Subcutaneous abdominal adipose tissue (tissue), 5 donors: ENCODE measurements around the gene CACNA1I.

ENCODE experiments used
- H3K27ac ChIP-seq: one replicate; pipeline ENCODE4 v1.7.0; 2013; ENCODE audit warnings: low read depth, mild to moderate bottlenecking, inconsistent platforms, low read length, moderate library complexity
- H3K27me3 ChIP-seq, 5 donors: one replicate each; pipeline ENCODE4 v1.7.0; 2013; ENCODE audit warnings: low read length in 5 of 5, inconsistent platforms in 1 of 5; ENCODE audit not compliant: control insufficient read depth in 5 of 5, insufficient read depth in 4 of 5
- H3K36me3 ChIP-seq, 5 donors: one replicate each; pipeline ENCODE4 v1.7.0; 2013; ENCODE audit warnings: low read length in 5 of 5; ENCODE audit not compliant: control insufficient read depth in 5 of 5, insufficient read depth in 5 of 5
- H3K4me1 ChIP-seq, 5 donors: one replicate each; pipeline ENCODE4 v1.7.0; 2013; ENCODE audit warnings: low read length in 5 of 5, mild to moderate bottlenecking in 3 of 5, moderate library complexity in 1 of 5; ENCODE audit not compliant: control insufficient read depth in 5 of 5, insufficient read depth in 5 of 5
- H3K4me3 ChIP-seq, 5 donors: one replicate each; pipeline ENCODE4 v1.7.0; 2013; ENCODE audit warnings: low read length in 5 of 5, low read depth in 1 of 5
- H3K9ac ChIP-seq, 5 donors: one replicate each; pipeline ENCODE4 v1.7.0; 2013; ENCODE audit warnings: low read length in 5 of 5, mild to moderate bottlenecking in 4 of 5, moderate library complexity in 3 of 5
- H3K9me3 ChIP-seq, 5 donors: one replicate each; pipeline ENCODE4 v1.7.0; 2013; ENCODE audit warnings: low read length in 5 of 5; ENCODE audit not compliant: control insufficient read depth in 5 of 5
- donor health status: healthy.
- donor health status: healthy.
- donor health status: healthy.
- donor health status: healthy.
- donor health status: healthy.

CACNA1I gene

DNA sequence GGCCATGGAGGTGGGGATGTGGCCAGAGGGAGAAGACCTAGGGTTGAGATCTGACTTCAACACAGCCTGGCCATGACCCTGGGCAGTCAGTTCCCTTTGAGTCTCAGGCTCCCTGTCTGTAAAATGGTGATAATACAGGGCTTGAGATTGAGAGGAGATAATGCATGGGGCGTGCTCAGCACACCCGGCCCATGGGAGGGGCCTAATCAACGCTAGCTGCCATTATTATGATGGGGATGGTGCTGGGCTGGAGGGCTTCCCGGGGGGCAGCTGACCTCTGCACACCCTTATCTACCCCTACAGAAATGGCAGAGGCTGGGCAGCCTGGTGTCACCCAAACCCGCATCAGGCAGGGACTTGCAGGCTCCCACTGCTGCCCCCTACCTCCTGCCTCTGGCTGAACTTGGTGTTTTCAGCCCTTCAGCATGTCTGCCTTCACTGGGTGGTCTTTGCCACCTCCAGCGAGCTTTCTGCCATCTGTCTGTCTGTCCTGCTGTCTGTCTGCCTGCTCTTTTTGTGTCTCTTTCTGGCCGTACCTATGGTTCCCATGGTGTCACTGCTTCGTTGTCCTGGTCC lies 84.5 kb downstream of the CACNA1I start:
- H3K4me1 ChIP-seq, result peaks cover 0 to 36% (median 14%) of the 10 kb centered on the region in 5 donors
- peaks cover 21 to 48% (median 37%) of the 10 kb centered on the region in 5 donors for H3K27me3 ChIP-seq
- H3K4me3 ChIP-seq, result no peak overlapping the region
- no peak overlapping the region for H3K9ac ChIP-seq
- H3K9me3 ChIP-seq, result peaks cover 0 to 5% (median 0%) of the 10 kb centered on the region in 5 donors
- H3K36me3 ChIP-seq, result no peaks in the 10 kb centered on the region
- no peak overlapping the region for H3K27ac ChIP-seq

DNA sequence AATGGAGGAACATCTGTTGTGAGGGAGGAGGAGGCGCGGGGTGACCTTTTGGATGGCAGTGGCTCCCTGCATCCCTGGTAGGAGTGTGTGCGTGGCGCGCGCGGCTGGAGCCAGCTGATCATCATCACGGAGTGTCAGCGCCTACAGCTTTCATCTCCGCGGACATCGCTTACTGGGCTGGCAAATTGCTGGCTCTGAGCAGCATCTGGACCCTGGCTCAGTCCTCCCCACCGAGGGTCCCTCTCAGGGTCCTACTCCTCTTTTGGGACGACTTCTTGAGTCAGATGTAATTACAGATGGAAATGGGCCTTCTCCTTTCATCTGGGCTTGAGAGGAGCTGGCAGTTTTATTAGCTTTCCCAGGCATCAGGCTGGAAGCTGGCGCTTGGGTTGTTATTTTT lies 85.3 kb downstream of the CACNA1I start:
- Histone ChIP-seq H3K4me3 (no peak overlapping the region), H3K9ac (no peak overlapping the region), H3K4me1 (peaks cover 0 to 30% (median 9%) of the 10 kb centered on the region in 5 donors), H3K9me3 (peaks cover 0 to 5% (median 0%) of the 10 kb centered on the region in 5 donors), H3K27me3 (peaks cover 25 to 56% (median 44%) of the 10 kb centered on the region in 5 donors), H3K27ac (no peak overlapping the region), H3K36me3 (no peaks in the 10 kb centered on the region)

DNA sequence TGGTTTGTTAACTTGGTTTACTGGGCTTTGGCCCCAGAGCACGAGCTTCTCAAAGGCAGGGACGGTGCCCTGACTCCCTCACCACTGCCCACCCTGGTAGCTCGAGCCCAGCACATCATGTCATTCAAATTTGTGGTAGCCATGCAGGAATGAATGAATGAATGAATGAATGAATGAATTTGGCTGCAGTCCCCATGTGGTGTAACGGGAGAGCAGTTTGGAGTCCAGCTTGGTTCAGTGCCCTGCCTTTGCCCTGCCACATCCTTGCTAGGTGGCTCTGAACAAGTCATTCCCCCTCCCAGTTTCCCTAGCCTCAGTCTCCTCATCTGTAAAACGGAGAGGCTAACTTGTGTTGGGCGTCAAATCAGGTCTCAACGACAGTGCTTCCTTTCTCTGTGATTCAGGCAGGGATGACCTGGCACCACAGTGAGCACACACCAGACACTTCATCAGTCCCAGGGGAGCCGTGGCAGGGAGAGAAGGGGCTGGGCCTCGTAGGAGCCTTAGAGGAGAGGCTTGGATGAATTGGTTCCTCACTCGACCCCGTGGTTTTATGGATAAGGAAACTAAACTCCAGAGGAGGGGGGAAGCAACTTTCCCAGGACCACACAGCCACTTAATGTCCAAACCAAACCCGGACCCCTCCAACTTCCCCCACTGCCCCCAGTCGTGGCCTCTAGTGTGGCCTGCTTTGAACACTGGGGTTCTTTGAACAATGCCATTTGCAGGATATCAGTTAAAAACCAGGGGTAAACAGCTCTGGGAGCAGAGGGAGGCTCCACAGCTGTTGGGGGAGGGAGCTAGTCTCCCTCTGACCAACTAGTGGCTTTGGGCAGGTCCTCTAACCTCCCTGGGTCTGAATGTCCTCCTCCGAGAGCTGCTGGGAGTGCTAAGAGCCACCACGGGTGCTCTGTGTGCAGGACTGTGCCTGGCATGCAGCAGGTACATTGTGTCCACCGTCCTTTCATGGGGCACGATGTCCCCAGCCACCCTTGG lies 86.2 kb downstream of the CACNA1I start:
- Histone ChIP-seq H3K4me3 (no peak overlapping the region), H3K4me1 (peaks cover 0 to 24% (median 2%) of the 10 kb centered on the region in 5 donors), H3K9me3 (peaks cover 0 to 1% (median 0%) of the 10 kb centered on the region in 5 donors), H3K27ac (no peak overlapping the region), H3K36me3 (no peaks in the 10 kb centered on the region), H3K9ac (no peak overlapping the region), H3K27me3 (peaks cover 34 to 65% (median 54%) of the 10 kb centered on the region in 5 donors)

DNA sequence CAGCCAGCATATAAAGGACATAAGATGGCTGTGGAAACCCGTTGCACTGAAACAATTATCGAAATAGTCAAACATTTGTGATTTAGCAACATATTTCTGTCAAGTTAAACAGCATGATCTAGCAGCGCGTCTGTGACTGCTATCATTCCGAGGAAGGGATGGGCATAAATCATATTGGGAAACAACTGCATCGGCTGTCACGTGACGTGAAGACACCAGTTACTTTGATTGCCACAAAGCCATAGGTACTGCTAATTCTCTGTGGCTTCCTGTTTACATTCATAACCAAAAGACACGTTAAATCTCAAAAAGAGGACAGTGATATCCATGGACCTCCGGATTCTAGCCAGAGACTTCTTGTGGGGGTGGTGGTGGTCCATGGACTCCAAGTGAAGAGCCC lies 87.8 kb downstream of the CACNA1I start:
- peaks cover 47 to 80% (median 69%) of the 10 kb centered on the region in 5 donors for H3K27me3 ChIP-seq
- H3K36me3 ChIP-seq, result no peaks in the 10 kb centered on the region
- no peak overlapping the region for H3K9ac ChIP-seq
- H3K9me3 ChIP-seq, result no peaks in the 10 kb centered on the region
- H3K4me1 ChIP-seq, result peaks cover 0 to 32% (median 11%) of the 10 kb centered on the region in 5 donors
- no peak overlapping the region for H3K27ac ChIP-seq
- H3K4me3 ChIP-seq, result no peak overlapping the region

DNA sequence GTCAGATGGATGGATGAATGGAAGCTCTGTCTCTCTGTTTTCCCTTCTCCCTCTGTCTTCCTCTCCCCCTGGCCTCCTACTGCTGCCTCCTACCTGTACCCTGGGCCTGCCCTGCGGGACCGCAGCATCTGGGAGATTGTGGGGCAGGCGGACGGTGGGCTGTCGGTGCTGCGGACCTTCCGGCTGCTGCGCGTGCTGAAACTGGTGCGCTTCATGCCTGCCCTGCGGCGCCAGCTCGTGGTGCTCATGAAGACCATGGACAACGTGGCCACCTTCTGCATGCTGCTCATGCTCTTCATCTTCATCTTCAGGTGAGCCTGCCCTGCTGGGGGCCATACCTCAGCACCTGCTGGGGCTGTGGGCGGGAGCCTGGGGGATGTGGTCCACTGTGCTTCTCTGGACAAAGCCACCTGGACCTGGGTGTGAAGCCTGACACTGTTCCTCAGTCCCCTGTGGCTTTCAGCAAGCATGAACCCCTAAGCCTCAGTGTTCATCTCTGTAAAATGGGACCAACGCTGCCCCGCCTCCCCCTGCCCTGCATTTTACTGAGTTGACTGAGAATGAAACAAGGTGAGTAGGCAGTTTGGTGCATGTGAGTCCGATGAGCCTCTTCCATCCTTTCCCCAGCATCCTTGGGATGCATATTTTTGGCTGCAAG lies 88.4 kb downstream of the CACNA1I start:
- Histone ChIP-seq H3K27ac (no peak overlapping the region), H3K27me3 (peaks cover 47 to 85% (median 73%) of the 10 kb centered on the region in 5 donors), H3K36me3 (no peaks in the 10 kb centered on the region), H3K9ac (no peak overlapping the region), H3K9me3 (no peaks in the 10 kb centered on the region), H3K4me3 (no peak overlapping the region), H3K4me1 (peaks cover 0 to 38% (median 15%) of the 10 kb centered on the region in 5 donors)

DNA sequence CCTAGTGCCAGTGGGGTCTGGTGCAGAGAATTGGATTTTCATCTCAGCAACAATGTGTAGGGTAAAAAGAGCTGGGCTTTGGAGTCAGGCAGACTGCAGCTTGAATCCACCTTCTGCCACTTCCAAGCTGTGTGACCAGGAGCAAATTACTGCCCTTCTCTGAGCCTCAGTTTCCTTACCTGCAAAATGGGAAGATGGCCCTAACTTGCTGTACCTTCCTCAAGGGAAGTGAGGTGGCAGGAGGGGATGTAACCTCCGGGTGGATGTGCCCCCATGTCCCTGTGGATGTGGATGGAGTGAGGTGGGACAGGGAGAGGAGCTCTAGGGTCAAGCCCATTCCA lies 90.9 kb downstream of the CACNA1I start:
- Histone ChIP-seq H3K4me1 (peaks cover 0 to 37% (median 21%) of the 10 kb centered on the region in 5 donors), H3K36me3 (no peaks in the 10 kb centered on the region), H3K4me3 (peak overlapping the region in 1 of 5 donors; percentile 30), H3K27me3 (peaks cover 40 to 90% (median 75%) of the 10 kb centered on the region in 5 donors), H3K9me3 (no peaks in the 10 kb centered on the region), H3K9ac (no peak overlapping the region), H3K27ac (no peak overlapping the region)

DNA sequence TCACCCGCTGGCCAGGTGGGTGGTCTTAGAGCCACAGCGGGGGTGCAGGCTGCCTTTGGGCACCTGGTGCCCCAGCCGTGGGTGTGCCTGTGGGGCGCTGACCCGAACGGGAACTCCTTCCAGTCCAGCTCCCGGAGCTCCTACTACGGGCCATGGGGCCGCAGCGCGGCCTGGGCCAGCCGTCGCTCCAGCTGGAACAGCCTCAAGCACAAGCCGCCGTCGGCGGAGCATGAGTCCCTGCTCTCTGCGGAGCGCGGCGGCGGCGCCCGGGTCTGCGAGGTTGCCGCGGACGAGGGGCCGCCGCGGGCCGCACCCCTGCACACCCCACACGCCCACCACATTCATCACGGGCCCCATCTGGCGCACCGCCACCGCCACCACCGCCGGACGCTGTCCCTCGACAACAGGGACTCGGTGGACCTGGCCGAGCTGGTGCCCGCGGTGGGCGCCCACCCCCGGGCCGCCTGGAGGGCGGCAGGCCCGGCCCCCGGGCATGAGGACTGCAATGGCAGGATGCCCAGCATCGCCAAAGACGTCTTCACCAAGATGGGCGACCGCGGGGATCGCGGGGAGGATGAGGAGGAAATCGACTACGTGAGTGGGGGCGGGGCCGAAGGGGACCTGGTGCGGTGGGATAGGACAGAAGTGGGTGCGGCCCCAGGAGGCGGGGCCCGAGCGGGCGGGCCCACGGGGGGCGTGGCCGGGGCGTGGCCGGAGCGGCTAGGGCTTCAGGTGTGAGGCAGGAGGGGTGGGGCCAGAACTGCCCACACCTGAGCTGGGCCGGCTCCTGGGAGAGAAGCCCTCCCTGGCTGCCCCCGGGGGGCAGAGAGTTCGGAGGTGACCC lies 91.5 kb downstream of the CACNA1I start:
- Histone ChIP-seq H3K27me3 (peaks cover 38 to 88% (median 69%) of the 10 kb centered on the region in 5 donors), H3K9ac (no peak overlapping the region), H3K9me3 (no peaks in the 10 kb centered on the region), H3K4me1 (peaks cover 0 to 34% (median 18%) of the 10 kb centered on the region in 5 donors), H3K36me3 (no peaks in the 10 kb centered on the region), H3K27ac (no peak overlapping the region), H3K4me3 (peak overlapping the region in 1 of 5 donors; percentile 30)

DNA sequence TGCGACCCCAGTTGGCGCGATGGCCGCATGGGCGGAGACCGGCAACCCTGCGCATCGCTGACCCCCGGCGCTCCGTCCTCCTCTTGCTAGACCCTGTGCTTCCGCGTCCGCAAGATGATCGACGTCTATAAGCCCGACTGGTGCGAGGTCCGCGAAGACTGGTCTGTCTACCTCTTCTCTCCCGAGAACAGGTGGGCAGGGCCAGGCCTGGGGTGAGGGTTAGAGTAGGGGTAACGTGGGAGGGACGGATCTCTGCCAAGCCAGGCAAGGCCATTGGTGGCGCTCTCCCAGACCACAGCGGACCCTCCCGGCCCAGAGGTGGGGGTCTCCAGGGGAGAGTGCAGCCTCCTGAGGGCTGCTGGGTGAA lies 92.1 kb downstream of the CACNA1I start:
- H3K4me3 ChIP-seq, result no peak overlapping the region
- H3K4me1 ChIP-seq, result peaks cover 0 to 34% (median 18%) of the 10 kb centered on the region in 5 donors
- H3K9me3 ChIP-seq, result no peaks in the 10 kb centered on the region
- peaks cover 35 to 82% (median 63%) of the 10 kb centered on the region in 5 donors for H3K27me3 ChIP-seq
- no peak overlapping the region for H3K9ac ChIP-seq
- no peaks in the 10 kb centered on the region for H3K36me3 ChIP-seq
- no peak overlapping the region for H3K27ac ChIP-seq

DNA sequence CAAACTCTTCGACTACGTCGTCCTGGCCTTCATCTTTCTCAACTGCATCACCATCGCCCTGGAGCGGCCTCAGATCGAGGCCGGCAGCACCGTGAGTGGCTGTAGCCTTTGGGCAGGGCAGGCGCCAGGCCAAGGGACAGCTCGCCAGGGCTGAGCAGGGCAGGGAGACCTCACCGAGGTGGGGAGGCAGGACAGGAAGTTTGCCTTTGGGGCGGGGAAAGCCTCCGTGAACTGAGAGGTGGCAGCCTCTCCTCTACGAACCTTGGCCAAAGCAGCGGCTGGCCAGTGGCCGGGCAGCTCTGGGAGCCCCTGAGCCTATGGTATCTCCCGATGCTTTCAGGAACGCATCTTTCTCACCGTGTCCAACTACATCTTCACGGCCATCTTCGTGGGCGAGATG lies 93.2 kb downstream of the CACNA1I start:
- Histone ChIP-seq H3K36me3 (no peaks in the 10 kb centered on the region), H3K9ac (peak overlapping the region in 1 of 5 donors; percentile 15), H3K27ac (no peak overlapping the region), H3K27me3 (peaks cover 31 to 71% (median 59%) of the 10 kb centered on the region in 5 donors), H3K9me3 (peaks cover 5 to 10% (median 8%) of the 10 kb centered on the region in 5 donors), H3K4me1 (peaks cover 0 to 34% (median 18%) of the 10 kb centered on the region in 5 donors), H3K4me3 (no peak overlapping the region)
